Lower leg skin (tissue), 4 donors: Measurements from ENCODE around the gene RCOR1. TPM values are rescaled to one million over a fixed set of nuclear protein-coding genes. Genes with fewer than 3 reads are reported as not detected.

Experiments used
- DNase-seq, 2 donors: peaks; one replicate each; pipeline ENCODE4 v3.0.0-alpha.2; 2019; ENCODE audit warnings: low spot score in 2 of 2
- H3K4me3 ChIP-seq: fragments of 200-600 bp; sonication (generic); 2 replicates; pipeline ENCODE4 v1.5.1; 2017; ENCODE audit warnings: mild to moderate bottlenecking, low read depth; ENCODE audit not compliant: poor library complexity, severe bottlenecking
- CTCF ChIP-seq, 3 donors: fragments of 450-650 bp; IDR thresholded peaks; one replicate each; pipeline ENCODE4 v1.5.1; 2016; ENCODE audit warnings: antibody characterized with exemption in 3 of 3, mild to moderate bottlenecking in 3 of 3, moderate library complexity in 2 of 3
- POLR2A ChIP-seq, 2 donors: fragments of 450-650 bp; IDR thresholded peaks; one replicate each; pipeline ENCODE4 v1.6.1; 2016 to 2017; ENCODE audit warnings: antibody characterized with exemption in 2 of 2, mild to moderate bottlenecking in 1 of 2, moderate library complexity in 1 of 2
- WGBS, 2 donors: methylation state at CpG; one replicate each; pipeline ENCODE4 v1.1.5; 2018; 5-methylcytosine and 5-hydroxymethylcytosine counted together
- intact Hi-C: fragments of 100-400 bp; cut with DNase I; formaldehyde crosslinking; loops from one replicate; pipeline ENCODE4 v1.15.0; 2023; ENCODE audit warnings: low total_unique reads
- total RNA-seq, 4 donors: library from RNA; depleted of rRNA; stranded (reverse); fragments of >200 nt; gene quantifications; one replicate each; pipeline ENCODE4 v1.1.0, GENCODE V29; 2016

The RCOR1 gene
- total RNA-seq, 4 donors from 2014 or later = 20.1 to 25.3 (median 22.9) TPM

GRCh38 chr14:102734436-102734835 is 142.0 kb downstream of the RCOR1 start:
- TF ChIP-seq POLR2A (IDR thresholded peaks at IDR 0.05) (no peak), CTCF (IDR thresholded peaks at IDR 0.05) (no peak)
- H3K4me3 ChIP-seq = no peak overlapping the region
- DNase-seq = peak in 1 of 2 donors; percentile 9
- intact Hi-C loops = no loop called here
- WGBS, 2 donors = 93 to 94% methylated on average over 12 of the region's 12 CpGs

DNA sequence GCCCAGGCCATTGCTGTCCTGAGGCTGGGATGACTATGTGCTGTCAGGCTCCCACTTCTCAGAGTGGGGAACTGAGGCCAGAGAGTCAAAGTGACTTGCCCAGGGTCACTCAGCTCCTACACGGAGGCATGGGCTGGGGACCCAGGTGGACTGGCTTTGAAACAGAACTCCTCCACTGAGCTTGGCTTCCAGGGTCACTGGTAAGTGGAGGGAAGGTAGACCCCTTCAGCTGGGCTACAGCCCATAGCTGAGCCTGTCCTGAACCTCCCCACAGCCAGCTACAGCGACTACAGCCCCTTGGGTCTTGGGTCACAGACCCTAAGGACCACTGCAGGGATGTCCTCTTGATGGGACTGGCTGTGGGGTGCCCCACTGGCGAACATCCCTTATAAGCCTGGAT is 144.5 kb downstream of the RCOR1 start:
- DNase-seq = no peak
- TF ChIP-seq POLR2A (IDR thresholded peaks at IDR 0.05) = no peak
- TF ChIP-seq CTCF (IDR thresholded peaks at IDR 0.05) = no peak
- H3K4me3 ChIP-seq = no peak overlapping the region
- WGBS, 2 donors = 85 to 89% methylated on average over 2 to 3 of the region's 3 CpGs
- intact Hi-C loops = no loop called here

- no peak overlapping the region for H3K4me3 ChIP-seq
- intact Hi-C loops = no loop called here
- 94 to 95% methylated on average over 17 to 18 of the region's 18 CpGs for WGBS, 2 donors
- no peak for TF ChIP-seq CTCF (IDR thresholded peaks at IDR 0.05)
- no peak for TF ChIP-seq POLR2A (IDR thresholded peaks at IDR 0.05)
- DNase-seq = peak in 1 of 2 donors; percentile 81
Observed at GRCh38 chr14:102737402-102738372, 145.2 kb downstream of the RCOR1 start.

- whole genome bisulfite sequencing, 2 donors = 78 to 87% methylated on average over 3 to 8 of the region's 11 CpGs
- no peak for DNase-seq
- TF ChIP-seq CTCF (IDR thresholded peaks at IDR 0.05) (no peak), POLR2A (IDR thresholded peaks at IDR 0.05) (no peak)
- H3K4me3 ChIP-seq = no peak overlapping the region
- intact Hi-C loops = no loop called here
Observed at GRCh38 chr14:102738373-102739189, 146.1 kb downstream of the RCOR1 start.

DNA sequence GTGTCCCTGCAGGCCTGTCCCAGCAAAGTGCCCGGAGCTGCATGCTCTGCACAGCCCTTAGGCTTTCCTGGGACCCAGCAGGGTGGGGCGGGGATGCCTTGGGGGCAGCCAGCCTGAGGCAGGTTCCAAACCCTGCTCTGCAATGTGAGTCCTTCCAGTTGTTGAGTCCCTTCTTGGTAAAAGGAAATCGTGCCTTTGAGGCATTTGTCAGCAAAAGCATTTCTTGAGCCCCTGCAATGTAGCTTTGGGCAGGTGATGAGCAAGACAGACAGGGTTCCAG is 146.7 kb downstream of the RCOR1 start:
- intact Hi-C loops = no loop called here
- WGBS, 2 donors = 82 to 89% methylated on average over 3 of the region's 3 CpGs
- no peak for TF ChIP-seq POLR2A (IDR thresholded peaks at IDR 0.05)
- TF ChIP-seq CTCF (IDR thresholded peaks at IDR 0.05) = no peak
- H3K4me3 ChIP-seq = no peak overlapping the region
- DNase-seq = no peak
